GM21526 (cell line): Measurements from ENCODE around the gene NEK1.
"Not testable (repeated sequence)": the region's sequence is repeated elsewhere in the genome, so short reads cannot be mapped to it uniquely, and the experiment has no call there.

Experiments used
- ATAC-seq: cut with Tn5 transposase; IDR thresholded peaks from one replicate; pipeline ENCODE4 v1.9.1; 2021; ENCODE audit warnings: moderate library complexity; ENCODE audit not compliant: unreplicated experiment, low FRiP score

Gene NEK1

GRCh38 chr4:169627307-169627706 lies 14.9 kb upstream of the NEK1 start:
- ATAC-seq, result no peak

GRCh38 chr4:169626331-169627282 lies 14.2 kb upstream of the NEK1 start:
- no peak for ATAC-seq

GRCh38 chr4:169625886-169626285 lies 13.5 kb upstream of the NEK1 start:
- ATAC-seq, result no peak

DNA sequence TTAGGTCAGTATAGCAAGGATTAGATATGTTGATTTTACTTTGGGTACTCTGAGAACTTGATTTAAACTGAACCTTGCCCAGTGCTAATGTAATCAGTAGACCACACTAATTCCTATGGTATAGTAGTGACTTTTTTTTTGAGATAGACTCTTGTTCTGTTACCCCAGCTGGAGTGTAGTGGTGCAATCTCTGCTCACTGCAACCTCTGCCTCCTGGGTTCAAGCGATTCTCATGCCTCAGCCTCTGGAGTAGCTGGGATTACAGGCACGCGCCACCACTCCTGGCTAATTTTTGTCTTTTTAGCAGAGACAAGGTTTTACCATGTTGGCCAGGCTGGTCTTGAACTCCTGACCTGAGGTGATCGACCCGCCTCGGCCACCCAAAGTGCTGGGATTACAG lies 11.6 kb upstream of the NEK1 start:
- not testable (repeated sequence) for ATAC-seq

- no peak for ATAC-seq
These were observed 10.2 kb upstream of the NEK1 start for GRCh38 chr4:169622566-169622965.

DNA sequence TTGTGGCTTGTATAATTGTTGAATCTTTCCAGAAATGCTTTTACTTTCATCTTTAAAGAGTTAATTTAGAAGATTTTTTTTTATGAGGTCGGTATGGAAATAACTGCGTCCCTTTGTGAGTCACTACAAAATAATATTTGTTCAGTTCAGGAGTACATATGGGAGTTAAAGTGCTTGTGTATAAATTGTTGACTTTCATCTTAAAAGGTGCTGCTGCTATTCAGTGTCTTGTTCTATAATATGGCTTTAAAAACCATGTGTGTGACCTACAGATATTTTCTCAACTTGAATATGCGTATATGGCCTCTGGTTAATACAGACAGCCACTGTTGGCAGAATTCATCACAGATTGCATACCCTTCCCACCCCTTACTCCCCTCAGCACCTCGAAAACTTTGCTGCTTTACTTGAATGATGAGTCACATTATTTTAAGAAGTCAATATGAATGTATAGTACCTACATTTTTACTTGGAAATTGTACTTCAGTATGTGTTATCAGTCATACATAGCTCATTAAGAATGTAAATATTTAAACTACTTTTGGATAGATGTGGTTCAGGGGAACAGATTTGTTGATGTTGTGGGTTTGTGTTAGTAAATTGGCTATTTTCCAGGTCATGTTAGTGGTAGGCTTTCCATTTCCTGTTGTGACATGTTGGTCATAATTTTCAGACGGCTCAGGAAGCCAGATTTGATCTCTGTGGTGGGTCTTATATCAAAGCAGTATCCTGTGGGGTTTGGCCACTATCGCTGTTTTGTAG lies 9.5 kb upstream of the NEK1 start:
- ATAC-seq, result no peak

DNA sequence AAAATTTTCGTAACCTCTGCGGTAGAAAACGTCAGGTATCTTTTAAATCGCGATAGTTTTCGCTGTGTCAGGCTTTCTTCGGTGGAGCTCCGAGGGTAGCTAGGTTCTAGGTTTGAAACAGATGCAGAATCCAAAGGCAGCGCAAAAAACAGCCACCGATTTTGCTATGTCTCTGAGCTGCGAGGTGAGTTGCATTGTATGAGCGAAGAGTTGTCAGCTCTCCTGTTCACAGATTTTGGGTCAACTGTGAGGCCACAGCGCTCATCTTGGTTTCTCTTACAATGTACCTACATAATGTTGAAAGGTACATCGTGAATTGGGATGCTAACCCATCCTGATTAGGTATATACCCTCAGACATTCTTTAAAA lies 8.5 kb upstream of the NEK1 start:
- no peak for ATAC-seq

DNA sequence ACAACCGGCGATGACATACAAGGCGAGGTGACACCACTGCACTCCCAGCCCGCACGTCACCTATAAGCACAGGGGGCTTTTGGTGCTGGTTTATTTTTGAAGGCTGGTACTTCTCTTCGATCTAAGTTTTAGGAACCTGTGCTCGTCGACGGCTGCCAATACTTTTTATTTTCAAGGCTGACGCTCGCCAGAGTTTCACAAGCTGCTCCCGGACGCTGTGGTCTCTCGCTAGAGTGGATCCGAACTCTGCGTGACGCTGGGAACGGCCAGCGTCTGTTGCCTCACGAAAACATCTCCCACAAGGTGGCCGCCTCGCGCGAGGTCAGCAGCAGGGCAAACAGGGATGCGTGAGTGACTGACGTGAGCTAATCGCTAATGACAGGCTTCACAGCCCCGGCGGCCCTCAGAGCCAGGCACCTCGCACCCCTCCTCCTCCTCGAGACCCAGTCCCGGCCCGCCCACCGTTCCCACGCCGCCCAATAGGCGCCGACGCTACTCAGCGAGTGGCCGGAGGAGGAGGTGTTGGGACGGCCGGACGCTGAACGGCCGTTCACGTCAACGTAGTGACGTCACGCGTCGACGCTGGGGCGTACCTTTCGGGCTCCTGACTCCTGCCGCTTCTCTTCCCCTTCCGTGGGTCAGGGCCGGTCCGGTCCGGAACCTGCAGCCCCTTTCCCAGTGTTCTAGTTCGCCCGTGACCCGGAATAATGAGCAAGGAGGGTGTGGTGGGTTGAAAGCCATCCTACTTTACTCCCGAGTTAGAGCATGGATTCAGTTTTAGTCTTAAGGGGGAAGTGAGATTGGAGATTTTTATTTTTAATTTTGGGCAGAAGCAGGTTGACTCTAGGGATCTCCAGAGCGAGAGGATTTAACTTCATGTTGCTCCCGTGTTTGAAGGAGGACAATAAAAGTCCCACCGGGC lies 7.8 kb upstream of the NEK1 start, which contains the start of gene CLCN3:
Gene CLCN3 (plus strand): TSS at position 621 of the 922 bp plus-strand sequence. CDS start 15,351 bp downstream, outside the sequence.
- ATAC-seq, result peak; percentile 94

- ATAC-seq, result peak; percentile 52
These were observed 7.2 kb upstream of the NEK1 start for GRCh38 chr4:169619518-169619957.

- ATAC-seq, result no peak
These were observed 6.6 kb upstream of the NEK1 start for GRCh38 chr4:169618986-169619385.

GRCh38 chr4:169618286-169618685 lies 5.9 kb upstream of the NEK1 start:
- no peak for ATAC-seq

DNA sequence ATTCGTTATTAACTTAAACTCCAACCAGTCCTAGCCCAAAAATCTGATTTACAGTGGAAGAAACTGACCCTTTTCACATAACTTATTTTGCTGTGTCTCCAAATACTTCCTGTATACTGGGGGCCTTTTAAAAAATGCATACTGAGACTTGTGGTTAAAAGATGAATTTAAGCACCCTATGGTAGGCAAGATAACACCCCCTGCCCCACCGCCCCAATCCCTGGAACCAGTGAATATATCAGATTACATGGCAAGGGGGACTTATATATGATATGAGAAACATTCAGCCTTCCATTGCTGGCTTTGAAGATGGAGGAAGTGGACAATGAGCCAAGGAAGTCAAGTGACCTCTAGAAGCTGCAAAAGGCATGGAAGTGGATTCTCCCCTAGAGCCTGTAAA lies 4.9 kb upstream of the NEK1 start:
- ATAC-seq, result no peak

DNA sequence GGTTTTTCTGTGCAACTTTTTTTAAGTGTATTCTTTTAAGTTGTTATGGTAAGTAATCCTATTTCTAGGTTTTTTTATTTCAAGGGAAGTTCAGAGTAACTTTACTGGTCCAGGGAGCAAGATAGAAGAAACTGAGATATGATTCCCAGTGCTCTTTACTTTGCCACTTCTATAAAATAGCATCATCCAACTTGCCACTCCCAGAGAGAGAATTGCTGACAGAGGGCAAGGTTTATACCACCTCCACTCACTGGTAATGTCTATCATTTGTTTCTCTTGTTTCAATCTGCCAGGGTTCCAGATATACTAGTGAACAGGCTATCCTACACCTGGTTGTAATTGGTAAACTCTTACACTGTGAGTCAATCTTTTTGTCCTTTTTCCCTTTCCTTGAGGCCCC lies 4.5 kb upstream of the NEK1 start:
- ATAC-seq, result no peak

GRCh38 chr4:169615467-169616106 lies 3.2 kb upstream of the NEK1 start:
- ATAC-seq, result no peak

DNA sequence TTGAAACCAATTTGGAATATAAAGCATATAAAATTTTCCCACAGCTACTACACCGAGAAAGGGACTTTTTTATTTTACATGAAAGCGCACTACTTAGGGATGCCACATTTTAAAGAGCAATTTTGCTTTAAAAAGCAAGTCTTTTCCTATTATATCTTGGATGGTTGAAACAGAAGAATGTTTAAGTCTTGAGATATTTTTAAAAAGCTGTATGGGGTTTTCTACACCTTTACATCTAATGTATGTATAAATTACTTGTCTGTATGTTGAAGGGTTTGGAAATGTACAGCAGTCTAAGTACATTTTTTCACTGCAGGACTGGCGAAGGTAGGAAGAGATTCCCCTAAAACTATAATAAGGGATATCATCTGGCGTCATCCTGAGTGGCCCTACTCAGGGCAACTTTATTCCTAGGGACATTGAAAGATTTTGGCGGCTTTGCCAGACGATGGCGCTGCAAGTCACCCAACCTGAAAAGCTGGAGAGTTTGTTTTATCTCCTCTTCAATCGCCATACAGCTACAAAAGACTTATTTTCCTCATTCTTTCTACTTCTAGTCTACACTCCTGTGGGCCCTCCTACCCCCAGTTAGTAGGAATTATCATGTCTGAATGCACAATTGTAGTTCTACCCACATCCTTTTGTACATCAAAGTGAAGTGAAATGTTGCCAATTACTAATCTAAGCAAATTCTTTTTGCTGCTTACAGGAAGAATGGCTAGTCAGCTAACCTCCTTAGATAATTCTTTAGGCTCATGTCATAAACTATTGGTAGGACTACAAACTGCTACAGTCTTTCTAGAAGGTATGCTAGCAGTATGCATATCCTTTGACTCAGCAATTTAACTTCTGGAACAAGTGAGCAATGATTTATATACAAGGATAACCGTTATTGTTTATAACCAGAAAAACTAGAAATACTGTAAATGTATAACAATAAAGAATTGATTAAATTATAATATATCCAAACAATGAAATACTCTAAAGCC lies 782 bp upstream of the NEK1 start:
- ATAC-seq, result peak; percentile 43

- no peak for ATAC-seq
These were observed 1.2 kb downstream of the NEK1 start for GRCh38 chr4:169611157-169611556.

DNA sequence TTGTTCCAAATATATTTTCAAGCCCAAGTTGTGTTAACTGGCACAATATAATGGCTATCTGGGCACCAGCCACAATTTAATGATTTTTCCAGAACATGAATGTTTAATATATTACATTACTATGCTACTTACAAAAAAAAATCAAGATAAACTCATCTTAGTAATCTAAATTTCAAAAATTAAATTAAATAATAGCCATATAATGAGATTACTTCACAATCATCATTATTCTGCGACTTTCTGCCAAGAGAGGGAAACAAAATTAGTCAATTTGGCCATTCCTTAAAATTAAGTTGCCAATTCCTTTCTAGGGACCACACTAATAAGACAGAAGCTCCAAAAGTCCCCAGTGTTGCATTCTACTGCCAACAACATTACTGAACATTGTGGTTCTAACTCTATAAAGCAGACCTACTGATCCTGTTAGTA lies 7.5 kb downstream of the NEK1 start:
- ATAC-seq, result no peak

- peak; percentile 77 for ATAC-seq
These were observed 8.1 kb downstream of the NEK1 start for GRCh38 chr4:169604131-169604900.
